GM23248 (cell line): Measurements from ENCODE around the gene NAA40.

ENCODE experiments used
- EZH2 ChIP-seq: fragments of 200-600 bp; sonication (generic); IDR thresholded peaks from 2 replicates; pipeline ENCODE4 v1.6.1; 2018; ENCODE audit warnings: antibody characterized with exemption, mild to moderate bottlenecking; ENCODE audit not compliant: insufficient read depth, poor library complexity, severe bottlenecking
- EZH2phosphoT487 ChIP-seq: fragments of 200-600 bp; sonication (generic); IDR thresholded peaks from 2 replicates; pipeline ENCODE4 v1.6.1; 2018; ENCODE audit warnings: antibody characterized with exemption, moderate library complexity, mild to moderate bottlenecking, low read depth; ENCODE audit not compliant: insufficient read depth

- TF ChIP-seq EZH2 (no peak), EZH2phosphoT487 (no peak)
Observed at GRCh38 chr11:63978551-63979239, 39.9 kb downstream of the NAA40 start.
